HEK293 (cell line): ENCODE measurements around the gene UBE2V1.
A peak's percentile ranks its signal among the peaks of the same experiment; 100 is the strongest.

ENCODE experiments used
- AEBP2 ChIP-seq: fragments of 450-650 bp; formaldehyde crosslinking; IDR thresholded peaks from 2 replicates; pipeline ENCODE4 v1.5.1; 2016; ENCODE audit warnings: missing biosample characterization, missing genetic modification characterization, borderline replicate concordance
- CTCF ChIP-seq: fragments of 450-650 bp; formaldehyde crosslinking; IDR thresholded peaks from 2 replicates; pipeline ENCODE4 v1.5.1; 2016; ENCODE audit warnings: missing biosample characterization, missing genetic modification characterization
- SP2 ChIP-seq: fragments of 450-650 bp; formaldehyde crosslinking; IDR thresholded peaks from 2 replicates; pipeline ENCODE4 v1.5.1; 2016; ENCODE audit warnings: missing biosample characterization, missing genetic modification characterization
- ZBTB7A ChIP-seq: fragments of 450-650 bp; formaldehyde crosslinking; IDR thresholded peaks from 2 replicates; pipeline ENCODE4 v1.5.1; 2016; ENCODE audit warnings: low read depth, missing biosample characterization, missing genetic modification characterization
- ZBTB8A ChIP-seq: fragments of 450-650 bp; formaldehyde crosslinking; IDR thresholded peaks from 2 replicates; pipeline ENCODE4 v1.5.1; 2016; ENCODE audit warnings: missing biosample characterization, missing genetic modification characterization
- ZNF133 ChIP-seq: fragments of 450-650 bp; formaldehyde crosslinking; IDR thresholded peaks from 2 replicates; pipeline ENCODE4 v1.5.1; 2016; ENCODE audit warnings: missing biosample characterization, missing genetic modification characterization
- ZNF146 ChIP-seq: fragments of 450-650 bp; formaldehyde crosslinking; IDR thresholded peaks from 2 replicates; pipeline ENCODE4 v1.5.1; 2016; ENCODE audit warnings: missing biosample characterization, missing genetic modification characterization
- ZNF24 ChIP-seq: fragments of 450-650 bp; formaldehyde crosslinking; IDR thresholded peaks from 2 replicates; pipeline ENCODE4 v1.5.1; 2016; ENCODE audit warnings: missing biosample characterization, missing genetic modification characterization
- ZNF639 ChIP-seq: fragments of 450-650 bp; formaldehyde crosslinking; IDR thresholded peaks from 2 replicates; pipeline ENCODE4 v1.5.1; 2016; ENCODE audit warnings: missing biosample characterization, missing genetic modification characterization

GRCh38 chr20:50115591-50116367, 2.8 kb upstream of the UBE2V1 start:
- TF ChIP-seq ZBTB8A (no peak), ZNF639 (no peak), CTCF (tag by site-specific recombination) (no peak), ZBTB7A (tag by site-specific recombination) (no peak), ZNF133 (tag by site-specific recombination) (no peak), ZNF24 (tag by site-specific recombination) (no peak), ZNF146 (tag by site-specific recombination) (no peak), SP2 (peak; percentile 67), AEBP2 (tag by site-specific recombination) (no peak)
